ENCODE results near the gene EPHB2. TPM values are rescaled to one million over a fixed set of nuclear protein-coding genes. Genes with fewer than 3 reads are reported as not detected.

The EPHB2 gene
- polyA plus RNA-seq, 4 donors, result 10.8 to 15.9 (median 12.5) TPM

- no peak for DNase-seq (ENCODE audit: low read depth in 4 of 4, low spot score in 3 of 4)
These were observed 37.1 kb downstream of the EPHB2 start for GRCh38 chr1:22747735-22748073.

GRCh38 chr1:22749503-22749902, 38.9 kb downstream of the EPHB2 start:
- no peak for DNase-seq (ENCODE audit: low read depth in 4 of 4, low spot score in 3 of 4)

GRCh38 chr1:22749919-22750684, 39.5 kb downstream of the EPHB2 start:
- no peak for DNase-seq (ENCODE audit: low read depth in 4 of 4, low spot score in 3 of 4)

GRCh38 chr1:22750685-22751051, 40.0 kb downstream of the EPHB2 start:
- DNase-seq (ENCODE audit: low read depth in 4 of 4, low spot score in 3 of 4), result no peak

- no peak for DNase-seq (ENCODE audit: low read depth in 4 of 4, low spot score in 3 of 4)
These were observed 40.5 kb downstream of the EPHB2 start for GRCh38 chr1:22751124-22751531.

GRCh38 chr1:22752339-22752738, 41.7 kb downstream of the EPHB2 start:
- no peak for DNase-seq (ENCODE audit: low read depth in 4 of 4, low spot score in 3 of 4)

GRCh38 chr1:22753481-22753971, 42.9 kb downstream of the EPHB2 start:
- DNase-seq (ENCODE audit: low read depth in 4 of 4, low spot score in 3 of 4), result no peak

- no peak for DNase-seq (ENCODE audit: low read depth in 4 of 4, low spot score in 3 of 4)
These were observed 43.6 kb downstream of the EPHB2 start for GRCh38 chr1:22754106-22754768.

GRCh38 chr1:22754824-22755223, 44.2 kb downstream of the EPHB2 start:
- DNase-seq (ENCODE audit: low read depth in 4 of 4, low spot score in 3 of 4), result no peak

- DNase-seq (ENCODE audit: low read depth in 4 of 4, low spot score in 3 of 4), result no peak
These were observed 45.0 kb downstream of the EPHB2 start for GRCh38 chr1:22755641-22756040.

- DNase-seq (ENCODE audit: low read depth in 4 of 4, low spot score in 3 of 4), result no peak
These were observed 45.6 kb downstream of the EPHB2 start for GRCh38 chr1:22756125-22756735.

GRCh38 chr1:22760455-22760854, 49.8 kb downstream of the EPHB2 start:
- DNase-seq (ENCODE audit: low read depth in 4 of 4, low spot score in 3 of 4), result no peak

- DNase-seq (ENCODE audit: low read depth in 4 of 4, low spot score in 3 of 4), result no peak
These were observed 50.5 kb downstream of the EPHB2 start for GRCh38 chr1:22761101-22761500.

GRCh38 chr1:22761821-22762220, 51.2 kb downstream of the EPHB2 start:
- no peak for DNase-seq (ENCODE audit: low read depth in 4 of 4, low spot score in 3 of 4)

GRCh38 chr1:22763487-22764200, 53.0 kb downstream of the EPHB2 start:
- DNase-seq (ENCODE audit: low read depth in 4 of 4, low spot score in 3 of 4), result no peak

GRCh38 chr1:22767852-22768251, 57.2 kb downstream of the EPHB2 start:
- DNase-seq (ENCODE audit: low read depth in 4 of 4, low spot score in 3 of 4), result no peak

- DNase-seq (ENCODE audit: low read depth in 4 of 4, low spot score in 3 of 4), result no peak
These were observed 59.3 kb downstream of the EPHB2 start for GRCh38 chr1:22769932-22770331.

GRCh38 chr1:22772014-22772413, 61.4 kb downstream of the EPHB2 start:
- DNase-seq (ENCODE audit: low read depth in 4 of 4, low spot score in 3 of 4), result peak in 2 of 4 donors; percentile 50 to 65

GRCh38 chr1:22773981-22774832, 63.6 kb downstream of the EPHB2 start:
- DNase-seq (ENCODE audit: low read depth in 4 of 4, low spot score in 3 of 4), result no peak

- no peak for DNase-seq (ENCODE audit: low read depth in 4 of 4, low spot score in 3 of 4)
These were observed 64.2 kb downstream of the EPHB2 start for GRCh38 chr1:22774833-22775182.
